Central memory CD4-positive, alpha-beta T cell (primary cell): ENCODE measurements around the gene MPP3.
A peak's percentile ranks its signal among the peaks of the same experiment; 100 is the strongest.
"Not testable (repeated sequence)": the region's sequence is repeated elsewhere in the genome, so short reads cannot be mapped to it uniquely, and the experiment has no call there.

Experiments used
- DNase-seq: peaks from one replicate; pipeline ENCODE4 v3.0.0; 2022
- total RNA-seq, 3 experiments: gene quantifications; one replicate each; lab custom pipeline; 2026; lab: John Stamatoyannopoulos, UW

The MPP3 gene, protein sequence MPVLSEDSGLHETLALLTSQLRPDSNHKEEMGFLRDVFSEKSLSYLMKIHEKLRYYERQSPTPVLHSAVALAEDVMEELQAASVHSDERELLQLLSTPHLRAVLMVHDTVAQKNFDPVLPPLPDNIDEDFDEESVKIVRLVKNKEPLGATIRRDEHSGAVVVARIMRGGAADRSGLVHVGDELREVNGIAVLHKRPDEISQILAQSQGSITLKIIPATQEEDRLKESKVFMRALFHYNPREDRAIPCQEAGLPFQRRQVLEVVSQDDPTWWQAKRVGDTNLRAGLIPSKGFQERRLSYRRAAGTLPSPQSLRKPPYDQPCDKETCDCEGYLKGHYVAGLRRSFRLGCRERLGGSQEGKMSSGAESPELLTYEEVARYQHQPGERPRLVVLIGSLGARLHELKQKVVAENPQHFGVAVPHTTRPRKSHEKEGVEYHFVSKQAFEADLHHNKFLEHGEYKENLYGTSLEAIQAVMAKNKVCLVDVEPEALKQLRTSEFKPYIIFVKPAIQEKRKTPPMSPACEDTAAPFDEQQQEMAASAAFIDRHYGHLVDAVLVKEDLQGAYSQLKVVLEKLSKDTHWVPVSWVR
- total RNA-seq: 0.58 to 0.74 (median 0.60) reads per million in 3 experiments

GRCh38 chr17:43832976-43833829 is at the start of gene MPP3:
MPP3 (minus strand) TSS chr17:43833146; CDS start chr17:43831906, 1,240 bp downstream.
- DNase-seq: peak; percentile 47

- DNase-seq: no peak
Observed at GRCh38 chr17:43881758-43882505, 49.0 kb upstream of the MPP3 start.

DNA sequence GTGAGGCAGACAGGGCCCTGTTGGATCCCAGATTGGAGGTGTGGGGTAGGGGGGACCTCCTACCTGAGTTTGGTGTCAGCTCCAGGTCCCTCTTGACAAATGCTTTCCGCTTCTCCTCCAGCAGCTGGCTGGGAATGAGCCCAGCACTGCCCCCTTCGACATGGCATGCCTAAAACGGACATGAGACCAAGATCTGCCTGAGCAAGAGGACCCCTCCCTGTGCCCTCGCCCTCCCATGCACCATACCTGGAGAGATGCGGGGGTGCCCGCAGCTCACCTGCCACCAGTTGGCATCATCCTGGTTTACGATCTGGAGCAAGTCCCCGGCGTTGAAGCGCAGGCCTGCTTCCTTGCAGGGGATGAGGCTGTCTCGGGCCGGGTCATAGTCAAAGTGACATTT is 48.2 kb upstream of the MPP3 start:
- no peak for DNase-seq

GRCh38 chr17:43880420-43880991 is 47.6 kb upstream of the MPP3 start:
- peak; percentile 23 for DNase-seq

- no peak for DNase-seq
Observed at GRCh38 chr17:43879723-43880419, 46.9 kb upstream of the MPP3 start.

- DNase-seq: peak; percentile 34
Observed at GRCh38 chr17:43878260-43879175, 45.6 kb upstream of the MPP3 start.

DNA sequence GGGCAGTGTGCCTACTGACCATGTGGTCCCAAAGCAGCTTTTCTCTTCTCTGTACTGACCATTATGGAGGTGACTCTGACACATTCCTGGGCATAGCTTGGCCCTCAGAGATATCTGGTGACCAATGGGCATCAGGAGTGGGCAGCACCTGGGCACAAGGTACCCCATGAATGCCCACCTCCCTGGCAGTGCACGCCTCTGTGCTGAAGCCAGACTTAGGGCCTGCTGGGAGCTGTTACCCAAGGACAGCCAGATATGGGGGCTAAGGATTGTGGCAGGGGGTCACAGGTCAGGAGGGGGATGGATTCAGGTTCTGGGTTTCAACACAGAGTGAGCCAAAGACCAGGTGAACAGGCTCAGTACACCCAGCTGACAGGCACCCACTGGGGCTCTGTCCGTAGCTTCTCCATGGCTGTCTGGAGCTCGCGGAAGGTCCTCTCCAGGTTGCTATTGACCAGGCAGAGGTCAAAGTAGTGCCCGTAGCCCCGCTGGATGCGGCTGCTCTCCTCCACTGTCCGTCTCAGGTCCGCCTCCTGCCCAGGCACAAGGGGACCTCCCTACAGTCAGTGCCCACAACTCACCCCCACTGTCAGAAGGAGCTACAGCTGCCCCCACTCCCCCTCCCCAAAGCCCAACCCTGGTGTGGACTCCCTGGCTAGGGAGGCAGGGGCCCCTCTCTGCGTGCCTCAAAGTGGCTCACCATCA is 44.7 kb upstream of the MPP3 start:
- DNase-seq: no peak

DNA sequence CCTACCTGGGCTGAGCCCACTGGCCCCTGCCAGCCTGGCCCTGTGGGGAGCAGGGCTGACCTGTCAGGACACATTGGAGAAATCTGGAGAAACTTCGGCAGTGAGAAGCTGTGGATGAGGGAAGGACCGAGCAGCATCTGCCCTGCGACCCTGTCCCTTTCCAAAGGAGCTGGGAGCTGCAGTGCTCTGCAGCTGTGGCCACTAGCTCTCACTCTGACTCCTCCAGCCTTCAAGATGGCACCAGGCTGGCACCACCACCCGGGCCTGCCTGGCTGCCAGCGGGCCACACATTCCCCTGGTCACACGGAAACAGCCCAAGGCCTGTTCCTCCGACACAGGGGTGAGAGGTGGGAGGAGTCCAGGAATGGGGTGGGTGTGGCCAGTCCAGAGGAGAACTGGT is 44.1 kb upstream of the MPP3 start:
- DNase-seq: no peak

- no peak for DNase-seq
Observed at GRCh38 chr17:43875476-43876147, 42.7 kb upstream of the MPP3 start.

DNA sequence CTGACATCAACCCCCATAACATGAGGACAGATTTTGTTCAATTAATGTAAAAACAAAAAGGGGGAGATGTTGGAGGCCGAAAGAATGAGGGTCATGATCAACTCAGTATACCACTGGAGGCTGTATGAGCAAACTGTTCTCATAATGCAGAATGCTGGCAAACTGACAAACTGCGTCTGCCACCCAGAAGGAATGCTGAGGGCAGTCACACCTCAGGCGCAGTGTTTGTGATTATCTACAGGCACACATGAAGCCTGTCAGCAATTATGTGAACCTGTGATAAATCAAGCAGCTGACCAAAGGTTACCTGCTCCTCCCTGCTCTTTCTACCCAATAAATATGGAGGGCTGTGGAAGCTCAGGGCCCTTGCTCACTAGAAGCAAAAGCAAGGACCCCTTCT is 41.3 kb upstream of the MPP3 start:
- DNase-seq: no peak

DNA sequence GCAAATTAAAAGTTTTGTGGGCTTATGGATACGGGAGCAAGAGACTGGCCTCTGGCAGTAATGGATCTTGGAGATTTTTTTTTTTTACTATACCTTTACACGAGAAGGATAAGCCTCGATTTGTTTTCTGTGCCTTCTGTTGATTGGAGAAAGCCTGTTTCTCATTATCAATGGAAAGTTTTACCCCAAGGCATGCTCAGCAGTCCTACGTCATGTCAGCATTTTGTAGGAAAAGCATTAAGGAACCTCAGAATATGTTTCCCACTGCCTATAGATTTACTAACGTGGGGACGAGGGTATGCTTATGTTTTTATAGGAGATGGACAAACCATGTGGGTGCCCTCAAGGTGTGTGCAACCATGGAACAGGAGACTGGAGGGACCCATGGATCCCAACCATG is 40.9 kb upstream of the MPP3 start:
- DNase-seq: no peak

GRCh38 chr17:43873091-43873490 is 40.1 kb upstream of the MPP3 start:
- no peak for DNase-seq

GRCh38 chr17:43871946-43872690 is 39.2 kb upstream of the MPP3 start:
- no peak for DNase-seq

- DNase-seq: not testable (repeated sequence)
Observed at GRCh38 chr17:43869031-43869430, 36.1 kb upstream of the MPP3 start.

GRCh38 chr17:43868226-43868994 is 35.5 kb upstream of the MPP3 start:
- no peak for DNase-seq

DNA sequence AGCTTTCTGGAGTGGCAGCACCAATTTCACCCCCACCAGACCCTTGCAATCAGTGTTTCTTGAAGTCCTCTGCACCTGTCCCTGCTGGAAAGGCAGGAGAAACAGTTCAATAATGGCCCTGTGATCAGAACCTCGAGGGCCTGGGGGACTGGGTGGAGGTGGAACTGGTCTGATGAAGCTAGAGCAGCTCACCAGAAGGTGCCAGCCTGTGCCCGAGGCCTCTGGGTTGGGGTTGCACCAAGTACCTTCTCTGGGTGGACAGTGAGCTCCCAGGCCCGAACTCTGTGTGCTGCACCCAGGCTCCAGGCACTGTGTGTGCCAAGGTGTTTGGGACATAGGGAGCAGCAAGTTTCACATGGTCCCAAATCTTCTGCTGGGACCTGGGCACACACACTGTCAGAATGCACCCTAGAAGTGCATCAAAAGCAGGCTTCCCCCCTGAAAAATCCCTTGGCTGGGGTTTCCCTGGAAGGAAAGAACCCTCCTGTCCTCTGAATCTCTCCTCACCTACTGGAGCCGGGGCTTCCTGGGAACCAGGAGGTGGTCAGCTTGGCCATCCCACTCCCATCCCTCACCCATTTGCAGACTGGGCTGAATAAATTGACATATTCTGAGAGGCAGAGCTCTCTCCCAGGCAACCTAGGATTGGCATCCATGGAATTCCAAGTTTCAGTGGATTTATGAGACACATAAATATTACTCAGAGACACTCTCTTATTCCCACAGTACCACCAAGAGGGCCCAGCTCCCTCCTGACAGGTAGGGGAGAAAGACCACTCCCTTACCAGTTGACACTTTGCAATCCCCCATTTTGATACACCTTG is 31.4 kb upstream of the MPP3 start:
- DNase-seq: no peak

GRCh38 chr17:43861960-43862359 is 29.0 kb upstream of the MPP3 start:
- DNase-seq: no peak
